ENCODE data around the gene VARS2. TPM values are rescaled to one million over a fixed set of nuclear protein-coding genes. Genes with fewer than 3 reads are reported as not detected.

Gene VARS2
- total and polyA plus RNA-seq, 2 donors (not counting 3 experiments of a cell fraction or from before 2014, with no cell fraction given), result 17.8 to 34.3 TPM

GRCh38 chr6:30882204-30882758, 31.8 kb upstream of the VARS2 start:
- H3K4me1 ChIP-seq (ENCODE audit: control insufficient read depth, extremely low read depth, insufficient read depth, low read length), result peaks cover 8% of the 10 kb centered on the region
- no peaks in the 10 kb centered on the region for H3K9me3 ChIP-seq (replicated peaks; ENCODE audit: control insufficient read depth, insufficient read depth, low read length)
- DNase-seq (ENCODE audit: low read depth, low spot score) (no peak), FAIRE-seq (no peak)
- CTCF ChIA-PET, result interaction anchor here (0.6 to 7.0 kb wide), 9 partner anchors 31 to 267 kb away, joined by 3 to 36 read pairs (median 3); partner anchors contain the start of gene VARS2
- POLR2A ChIA-PET, result interaction anchor here (0.6 kb wide), 1 partner anchor 220 kb away, joined by 5 read pairs; no protein-coding TSS in a partner anchor
- no TSS peak for BruUV-seq (replicated peaks)
- no peak overlapping the region for H3K9ac ChIP-seq (replicated peaks; ENCODE audit: extremely low read depth, insufficient read depth, low read length)
- H2AFZ ChIP-seq (ENCODE audit: low read depth, low read length), result no peak overlapping the region
- no peaks in the 10 kb centered on the region for H3K79me2 ChIP-seq (ENCODE audit: control insufficient read depth, insufficient read depth, low read length)
- no peak overlapping the region for H3K4me3 ChIP-seq (replicated peaks in 1 of 3; ENCODE audit: insufficient read depth in 1 of 3, low read depth in 1 of 3, low read length in 3 of 3)
- H3K9me1 ChIP-seq (replicated peaks; ENCODE audit: control insufficient read depth, extremely low read depth, insufficient read depth, low read length), result no peaks in the 10 kb centered on the region
- H4K20me1 ChIP-seq (replicated peaks; ENCODE audit: control insufficient read depth, extremely low read depth, insufficient read depth, low read length), result no peaks in the 10 kb centered on the region
- H3K36me3 ChIP-seq (ENCODE audit: control insufficient read depth in 2 of 2, extremely low read depth in 1 of 2, insufficient read depth in 2 of 2, low read length in 2 of 2), result no peaks in the 10 kb centered on the region
- dilution Hi-C loops (cut with MboI; ENCODE audit: extremely low pct_ligation_motif_present, low sequenced_read_pairs) (loop anchor here (25.0 kb wide), 1 partner anchor 145 kb away; the partner anchor contains the start of genes FLOT1 and IER3), intact Hi-C loops (cut with micrococcal nuclease) (no loop called here)
- H3K27me3 ChIP-seq (ENCODE audit: control insufficient read depth in 2 of 2, insufficient read depth in 2 of 2, low read length in 2 of 2), result peaks cover 0 to 2% of the 10 kb centered on the region in 2 experiments
- H3K27ac ChIP-seq (ENCODE audit: insufficient read depth, low read depth, low read length), result no peak overlapping the region
- no peak overlapping the region for H3K4me2 ChIP-seq (ENCODE audit: insufficient read depth, low read length)
- TF ChIP-seq MYC (IDR thresholded peaks at IDR 0.05; ENCODE audit: low read depth, low read length) (no peak), GATA2 (IDR thresholded peaks at IDR 0.05; ENCODE audit: insufficient read depth, insufficient read length, low read depth, low read length) (no peak), EZH2 (IDR thresholded peaks at IDR 0.05; ENCODE audit: borderline replicate concordance, low read depth, low read length, severe bottlenecking) (no peak), JUN (IDR thresholded peaks at IDR 0.05; ENCODE audit: borderline replicate concordance, insufficient read depth, insufficient read length, low read depth) (no peak), POLR2A (IDR thresholded peaks at IDR 0.05; ENCODE audit: low read depth, low read length) (no peak), POLR2AphosphoS5 (IDR thresholded peaks at IDR 0.05; ENCODE audit: insufficient read depth, low read depth, low read length) (no peak), CTCF (IDR thresholded peaks at IDR 0.05; ENCODE audit: extremely low read depth in 1 of 2, insufficient read depth in 1 of 2, low read depth in 1 of 2, low read length in 2 of 2) (no peak), FOS (IDR thresholded peaks at IDR 0.05; ENCODE audit: borderline replicate concordance, insufficient read depth, low read length) (no peak), MAX (IDR thresholded peaks at IDR 0.05; ENCODE audit: insufficient read depth, insufficient read length) (no peak)
